Measurements from ENCODE around the gene SPC24.

SPC24 gene

GRCh38 chr19:11096210-11096841 lies 59.3 kb downstream of the SPC24 start:
- no peak overlapping the region for H3K4me2 ChIP-seq (ENCODE audit: low read length)

More at GRCh38 chr19:11096210-11096841, 59.3 kb downstream of the SPC24 start:
- H3K9me3 ChIP-seq (ENCODE audit: control insufficient read depth, insufficient read depth, low read length): no peaks in the 10 kb centered on the region
- peaks cover 49% of the 10 kb centered on the region for H4K20me1 ChIP-seq (ENCODE audit: control insufficient read depth, insufficient read depth, low read depth, low read length)
- peaks cover 24% of the 10 kb centered on the region for H3K27me3 ChIP-seq (ENCODE audit: control insufficient read depth, low read length)
- no peaks in the 10 kb centered on the region for H3K9me2 ChIP-seq (replicated peaks; ENCODE audit: control insufficient read depth, low read length)
- H3K79me2 ChIP-seq (ENCODE audit: control insufficient read depth, low read length): peaks cover 97% of the 10 kb centered on the region
- peaks cover 79% of the 10 kb centered on the region for H3K36me3 ChIP-seq (ENCODE audit: control insufficient read depth, low read length)
- H3K27ac ChIP-seq (ENCODE audit: low read depth, low read length): no peak overlapping the region
- TF ChIP-seq, protein P1, sequence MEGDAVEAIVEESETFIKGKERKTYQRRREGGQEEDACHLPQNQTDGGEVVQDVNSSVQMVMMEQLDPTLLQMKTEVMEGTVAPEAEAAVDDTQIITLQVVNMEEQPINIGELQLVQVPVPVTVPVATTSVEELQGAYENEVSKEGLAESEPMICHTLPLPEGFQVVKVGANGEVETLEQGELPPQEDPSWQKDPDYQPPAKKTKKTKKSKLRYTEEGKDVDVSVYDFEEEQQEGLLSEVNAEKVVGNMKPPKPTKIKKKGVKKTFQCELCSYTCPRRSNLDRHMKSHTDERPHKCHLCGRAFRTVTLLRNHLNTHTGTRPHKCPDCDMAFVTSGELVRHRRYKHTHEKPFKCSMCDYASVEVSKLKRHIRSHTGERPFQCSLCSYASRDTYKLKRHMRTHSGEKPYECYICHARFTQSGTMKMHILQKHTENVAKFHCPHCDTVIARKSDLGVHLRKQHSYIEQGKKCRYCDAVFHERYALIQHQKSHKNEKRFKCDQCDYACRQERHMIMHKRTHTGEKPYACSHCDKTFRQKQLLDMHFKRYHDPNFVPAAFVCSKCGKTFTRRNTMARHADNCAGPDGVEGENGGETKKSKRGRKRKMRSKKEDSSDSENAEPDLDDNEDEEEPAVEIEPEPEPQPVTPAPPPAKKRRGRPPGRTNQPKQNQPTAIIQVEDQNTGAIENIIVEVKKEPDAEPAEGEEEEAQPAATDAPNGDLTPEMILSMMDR (IDR thresholded peaks at IDR 0.05; ENCODE audit: low read depth, low read length, poor library complexity, severe bottlenecking): no peak
- TF ChIP-seq EZH2phosphoT487 (IDR thresholded peaks at IDR 0.05; ENCODE audit: borderline replicate concordance, low read length): no peak
- H3F3A ChIP-seq (ENCODE audit: control insufficient read depth, insufficient read depth): peaks cover 12% of the 10 kb centered on the region
- H3K4me3 ChIP-seq (ENCODE audit: low read length): no peak overlapping the region
- peaks cover 37% of the 10 kb centered on the region for H3K4me1 ChIP-seq (ENCODE audit: control insufficient read depth, low read length)
